PC-9 (cell line): Measurements from ENCODE around the gene PDE4D.

Experiments used
- CTCF ChIP-seq: fragments of 200-600 bp; sonication (generic); conservative IDR thresholded peaks from 2 replicates; pipeline ENCODE4 v1.6.1; 2017; ENCODE audit warnings: mixed run types, antibody characterized with exemption, mild to moderate bottlenecking, moderate library complexity
- EZH2 ChIP-seq: fragments of 200-600 bp; sonication (generic); IDR thresholded peaks from 2 replicates; pipeline ENCODE4 v1.8.0; 2017; ENCODE audit warnings: antibody characterized with exemption, low read depth

GRCh38 chr5:59321642-59322041 lies 571.9 kb downstream of the PDE4D start:
- no peak for TF ChIP-seq CTCF
- no peak for TF ChIP-seq EZH2
